ENCODE data around the gene TEDDM1. TPM values are rescaled to one million over a fixed set of nuclear protein-coding genes. Genes with fewer than 3 reads are reported as not detected.

TEDDM1 gene
- total and polyA plus RNA-seq, 2 experiments from 2014 or later: not detected

- no peak overlapping the region for H3K4me3 ChIP-seq
- no peaks in the 10 kb centered on the region for H3K9me3 Mint-ChIP-seq
- peaks cover 1% of the 10 kb centered on the region; the same call in 1 of the 2 replicates for H3K4me1 ChIP-seq (ENCODE audit: insufficient read depth)
- no peaks in the 10 kb centered on the region for H3K27me3 Mint-ChIP-seq (ENCODE audit: insufficient read depth, low read depth, poor library complexity)
- DNase-seq (ENCODE audit: low spot score) (no peak), ATAC-seq (no peak)
- H3K36me3 Mint-ChIP-seq (ENCODE audit: low read depth): no peaks in the 10 kb centered on the region
- TF ChIP-seq JUNB (IDR thresholded peaks at IDR 0.05; ENCODE audit: unreplicated experiment): no peak
- no peak for TF ChIP-seq POLR2AphosphoS5 (IDR thresholded peaks at IDR 0.05; ENCODE audit: low read depth)
- no peak for TF ChIP-seq STAT1 (IDR thresholded peaks at IDR 0.05; ENCODE audit: unreplicated experiment)
- TF ChIP-seq CREB1 (CRISPR knock-in tag; IDR thresholded peaks at IDR 0.05; ENCODE audit: low read depth): no peak
- TF ChIP-seq ZNF462 (CRISPR knock-in tag; IDR thresholded peaks at IDR 0.05): no peak
- TF ChIP-seq ZNF331 (CRISPR knock-in tag; IDR thresholded peaks at IDR 0.05; ENCODE audit: low read depth): no peak
- no peak for TF ChIP-seq NANOG (IDR thresholded peaks at IDR 0.05; ENCODE audit: borderline replicate concordance)
- no peak for TF ChIP-seq EZH2phosphoT487 (IDR thresholded peaks at IDR 0.05; ENCODE audit: unreplicated experiment)
- TF ChIP-seq ZNF114 (CRISPR knock-in tag; IDR thresholded peaks at IDR 0.05): no peak
- TF ChIP-seq REST (IDR thresholded peaks at IDR 0.05; ENCODE audit: unreplicated experiment): no peak
- no peak for TF ChIP-seq EZH2 (IDR thresholded peaks at IDR 0.05; ENCODE audit: low read depth, unreplicated experiment)
- TF ChIP-seq CTCF (conservative IDR thresholded peaks at IDR 0.05; ENCODE audit: low read depth in 2 of 2): no peak
- TF ChIP-seq ETS1 (IDR thresholded peaks at IDR 0.05): no peak
- H2AFZ ChIP-seq: no peak overlapping the region
- no peak overlapping the region for H3K4me3 Mint-ChIP-seq
- H3K27ac ChIP-seq (ENCODE audit: low read depth): no peak overlapping the region
- no peaks in the 10 kb centered on the region for H3K27me3 ChIP-seq (ENCODE audit: insufficient read depth)
- no peak overlapping the region for H3K4me2 ChIP-seq
- no peak overlapping the region for H3K27ac Mint-ChIP-seq
- no peaks in the 10 kb centered on the region for H3K79me2 ChIP-seq (replicated peaks; ENCODE audit: insufficient read depth)
- H3K4me1 Mint-ChIP-seq: peaks cover 5% of the 10 kb centered on the region; the same call in 2 of the 3 replicates
- no peaks in the 10 kb centered on the region for H3K36me3 ChIP-seq (ENCODE audit: insufficient read depth)
- H3K9me2 ChIP-seq (ENCODE audit: insufficient read depth): peaks cover 13% of the 10 kb centered on the region; the same call in 1 of the 2 replicates
- H3F3A ChIP-seq (replicated peaks; ENCODE audit: low read depth): no peaks in the 10 kb centered on the region
- no peaks in the 10 kb centered on the region for H4K20me1 ChIP-seq (replicated peaks; ENCODE audit: insufficient read depth)
Measured at GRCh38 chr1:182368358-182368757, 32.1 kb downstream of the TEDDM1 start.

Data from GM23338 (cell line).